ENCODE results near the gene EGFR.

- TF ChIP-seq CTCF (IDR thresholded peaks at IDR 0.05) (no peak), POLR2A (IDR thresholded peaks at IDR 0.05) (no peak)
These were observed 68.7 kb downstream of the EGFR start for GRCh38 chr7:55087521-55087961.

All from heart left ventricle (tissue), 13 donors.